MCF 10A (cell line): ENCODE data around the gene LPP. TPM values are rescaled to one million over a fixed set of nuclear protein-coding genes. Genes with fewer than 3 reads are reported as not detected.

Experiments used
- BruUV-seq: library from RNA; stranded (reverse); fragments of 400-500 nt; replicated peaks from 2 replicates; lab custom pipeline; 2021; lab: Mats Ljungman, UMichigan
- CTCF ChIA-PET: fragments of 300-600 bp; sonication (Branson Sonifier 250); formaldehyde crosslinking; extraction: SDS; loops from one replicate; lab custom pipeline; 2021; ENCODE audit warnings: antibody characterized with exemption, inconsistent platforms; lab: Yijun Ruan, JAX
- POLR2A ChIA-PET: fragments of 300-600, 350-650 bp; sonication (Branson Sonifier 250); formaldehyde crosslinking; extraction: SDS; loops from one replicate; lab custom pipeline; 2020; ENCODE audit warnings: antibody characterized with exemption, inconsistent platforms; lab: Yijun Ruan, JAX
- DNase-seq: peaks from one replicate; pipeline ENCODE4 v3.0.0-alpha.2; 2018; ENCODE audit not compliant: unreplicated experiment
- H3K27ac Mint-ChIP-seq: one replicate; pipeline ENCODE4 v1.8.0; 2022; ENCODE audit warnings: mild to moderate bottlenecking, low read depth, mixed read lengths; ENCODE audit not compliant: unreplicated experiment
- H3K27me3 Mint-ChIP-seq: one replicate; pipeline ENCODE4 v1.8.0; 2022; ENCODE audit warnings: mixed read lengths; ENCODE audit not compliant: insufficient read depth, unreplicated experiment
- H3K36me3 Mint-ChIP-seq: one replicate; pipeline ENCODE4 v1.8.0; 2022; ENCODE audit warnings: mild to moderate bottlenecking, moderate library complexity, mixed read lengths; ENCODE audit not compliant: insufficient read depth, unreplicated experiment
- H3K4me1 Mint-ChIP-seq: one replicate; pipeline ENCODE4 v1.8.0; 2022; ENCODE audit warnings: mixed read lengths; ENCODE audit not compliant: insufficient read depth, unreplicated experiment
- H3K4me3 Mint-ChIP-seq: one replicate; pipeline ENCODE4 v1.8.0; 2022; ENCODE audit warnings: mild to moderate bottlenecking, moderate library complexity, mixed read lengths; ENCODE audit not compliant: unreplicated experiment
- H3K9me3 Mint-ChIP-seq: one replicate; pipeline ENCODE4 v1.8.0; 2022; ENCODE audit warnings: mixed read lengths; ENCODE audit not compliant: unreplicated experiment
- CTCF ChIP-seq: fragments of 200-600 bp; IDR thresholded peaks from one replicate; pipeline ENCODE4 v1.8.0; 2022; ENCODE audit warnings: antibody characterized with exemption, mild to moderate bottlenecking; ENCODE audit not compliant: unreplicated experiment
- intact Hi-C: fragments of 100-400 bp; cut with micrococcal nuclease; formaldehyde crosslinking; loops from 2 replicates; pipeline ENCODE4 v1.14.1; 2022
- total RNA-seq: library from RNA; stranded (reverse); gene quantifications from 2 replicates; pipeline ENCODE4 v1.2.3, GENCODE V29; 2022

Gene LPP
- total RNA-seq, 1 experiment from 2014 or later = 117 TPM

- Mint-ChIP-seq H3K27me3 (no peaks in the 10 kb centered on the region), H3K4me3 (no peak overlapping the region), H3K36me3 (no peaks in the 10 kb centered on the region), H3K27ac (no peak overlapping the region), H3K4me1 (no peaks in the 10 kb centered on the region), H3K9me3 (no peaks in the 10 kb centered on the region)
- CTCF ChIA-PET = no interaction called here
- DNase-seq = no peak
- TF ChIP-seq CTCF = no peak
- POLR2A ChIA-PET = interaction anchor here (0.7 to 1.1 kb wide), 3 partner anchors 37 to 298 kb away, joined by 3 read pairs; no protein-coding TSS in a partner anchor
- BruUV-seq = no TSS peak
- intact Hi-C loops = no loop called here
Observed at GRCh38 chr3:188728371-188728896, 574.5 kb downstream of the LPP start.

- no TSS peak for BruUV-seq
- no peak for TF ChIP-seq CTCF
- ChIA-PET POLR2A (no interaction called here), CTCF (interaction anchor here (0.6 kb wide), 1 partner anchor 699 kb away, joined by 3 read pairs; no protein-coding TSS in a partner anchor)
- H3K36me3 Mint-ChIP-seq = no peaks in the 10 kb centered on the region
- peaks cover 7% of the 10 kb centered on the region for H3K4me1 Mint-ChIP-seq
- H3K27me3 Mint-ChIP-seq = no peaks in the 10 kb centered on the region
- DNase-seq = no peak
- intact Hi-C loops = no loop called here
- no peak overlapping the region for H3K4me3 Mint-ChIP-seq
- no peaks in the 10 kb centered on the region for H3K9me3 Mint-ChIP-seq
- no peak overlapping the region for H3K27ac Mint-ChIP-seq
Observed at GRCh38 chr3:188729422-188729821, 575.5 kb downstream of the LPP start.

- ChIA-PET CTCF (no interaction called here), POLR2A (interaction anchor here (1.0 kb wide), 1 partner anchor 73 kb away, joined by 3 read pairs; no protein-coding TSS in a partner anchor)
- peaks cover 6% of the 10 kb centered on the region for H3K36me3 Mint-ChIP-seq
- DNase-seq = peak; percentile 45
- no TSS peak for BruUV-seq
- H3K4me1 Mint-ChIP-seq = peaks cover 11% of the 10 kb centered on the region
- no peak for TF ChIP-seq CTCF
- H3K9me3 Mint-ChIP-seq = no peaks in the 10 kb centered on the region
- H3K4me3 Mint-ChIP-seq = no peak overlapping the region
- no peaks in the 10 kb centered on the region for H3K27me3 Mint-ChIP-seq
- intact Hi-C loops = no loop called here
- H3K27ac Mint-ChIP-seq = no peak overlapping the region
Observed at GRCh38 chr3:188734395-188734794, 580.4 kb downstream of the LPP start.

- POLR2A ChIA-PET = no interaction called here
Observed at GRCh38 chr3:188739511-188739910, 585.6 kb downstream of the LPP start.

More at GRCh38 chr3:188739511-188739910, 585.6 kb downstream of the LPP start:
- no peak for TF ChIP-seq CTCF
- Mint-ChIP-seq H3K36me3 (peaks cover 6% of the 10 kb centered on the region), H3K9me3 (no peaks in the 10 kb centered on the region), H3K4me3 (no peak overlapping the region), H3K4me1 (peaks cover 3% of the 10 kb centered on the region), H3K27me3 (no peaks in the 10 kb centered on the region), H3K27ac (no peak overlapping the region)
- CTCF ChIA-PET = interaction anchor here (0.7 kb wide), 1 partner anchor 30 kb away, joined by 3 read pairs; no protein-coding TSS in a partner anchor
- intact Hi-C loops = no loop called here
- no TSS peak for BruUV-seq
- no peak for DNase-seq
